HG03103 (cell line): ENCODE data around the gene ATP10A.
"Not testable (repeated sequence)": the region's sequence is repeated elsewhere in the genome, so short reads cannot be mapped to it uniquely, and the experiment has no call there.

ENCODE experiments used
- ATAC-seq: cut with Tn5 transposase; IDR thresholded peaks from one replicate; pipeline ENCODE4 v1.9.1; 2021; ENCODE audit warnings: low read depth; ENCODE audit not compliant: unreplicated experiment

Gene ATP10A

DNA sequence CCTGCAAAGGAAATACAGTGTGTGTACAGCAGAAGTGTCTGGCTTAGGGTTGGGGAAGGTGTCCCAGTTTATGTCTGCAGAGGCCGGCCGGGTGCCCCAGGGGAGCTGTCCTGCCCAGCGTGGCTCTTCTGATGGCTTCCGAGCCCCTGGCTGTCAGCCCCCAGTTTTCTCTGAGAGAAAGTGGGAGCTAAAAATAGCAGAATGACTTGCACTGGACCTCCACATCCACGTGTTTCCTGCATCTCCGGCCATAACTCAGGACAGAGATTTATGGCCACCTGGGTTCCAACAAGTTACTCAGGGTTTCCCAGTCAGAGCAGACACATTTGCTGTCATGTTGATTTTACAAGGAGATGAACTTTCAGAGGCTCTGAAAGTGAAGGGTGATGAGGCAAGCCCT lies 192.0 kb downstream of the ATP10A start:
- no peak for ATAC-seq

DNA sequence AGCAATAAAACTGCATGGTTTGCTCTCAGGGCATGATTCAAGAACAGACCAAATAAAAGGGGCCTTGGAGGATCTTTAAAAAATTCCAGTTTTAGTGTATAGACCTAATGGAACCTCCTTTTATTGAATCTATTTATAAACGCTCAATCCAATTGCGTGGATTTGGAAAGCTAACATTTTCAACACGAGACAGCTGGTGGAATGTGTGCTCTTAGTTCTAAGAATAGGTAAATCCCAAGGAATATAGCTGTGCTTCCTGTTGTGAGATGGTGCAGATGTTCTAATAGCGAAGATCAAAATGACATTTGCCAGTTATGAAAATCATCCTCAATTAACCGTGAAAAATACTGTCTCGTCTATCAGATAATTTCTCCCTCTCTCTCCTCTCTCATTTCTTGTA lies 192.5 kb downstream of the ATP10A start:
- no peak for ATAC-seq

DNA sequence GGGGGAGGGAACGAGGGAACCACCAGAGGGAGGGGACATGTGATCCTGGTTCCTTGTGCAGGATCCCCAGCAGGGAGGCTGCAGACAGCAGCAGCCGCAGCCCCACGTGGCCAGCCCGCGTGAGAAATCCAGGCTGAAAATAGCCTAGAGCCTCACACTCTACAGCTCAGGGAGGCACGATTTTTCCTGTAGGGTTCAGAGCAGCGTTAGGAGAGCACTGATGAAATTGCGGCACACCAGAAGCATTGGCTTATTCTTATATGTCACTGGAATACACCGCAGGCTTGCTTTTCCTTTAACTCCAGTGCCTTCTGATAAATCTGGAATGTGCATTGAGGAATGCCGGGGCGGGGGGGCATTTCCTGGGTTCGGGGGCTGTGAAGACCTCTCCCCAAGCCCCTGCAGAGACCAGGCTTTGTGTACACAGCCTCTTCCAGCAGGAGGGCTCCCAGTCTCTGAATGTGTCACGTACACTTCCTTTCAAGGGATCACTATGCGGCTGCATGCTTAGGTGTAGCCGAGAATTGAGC lies 193.0 kb downstream of the ATP10A start:
- no peak for ATAC-seq

DNA sequence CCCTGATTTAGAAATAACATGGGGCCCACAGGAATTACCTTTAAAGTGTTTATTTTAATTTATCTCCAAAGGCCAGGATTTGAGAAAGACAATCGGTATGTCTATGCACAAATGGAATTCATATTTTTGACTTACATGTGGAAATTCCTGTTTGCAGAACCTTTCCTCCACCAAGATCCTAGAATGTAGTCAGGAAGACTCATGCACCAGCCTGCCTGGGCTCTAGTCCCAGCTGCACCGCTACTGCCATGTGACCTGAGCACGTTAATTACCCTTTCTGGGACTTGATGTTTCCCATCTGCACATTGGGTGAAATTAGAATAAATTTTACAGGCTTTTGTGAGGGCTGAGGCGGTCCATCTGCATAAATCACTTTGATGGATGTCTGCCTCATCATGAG lies 194.2 kb downstream of the ATP10A start:
- no peak for ATAC-seq

DNA sequence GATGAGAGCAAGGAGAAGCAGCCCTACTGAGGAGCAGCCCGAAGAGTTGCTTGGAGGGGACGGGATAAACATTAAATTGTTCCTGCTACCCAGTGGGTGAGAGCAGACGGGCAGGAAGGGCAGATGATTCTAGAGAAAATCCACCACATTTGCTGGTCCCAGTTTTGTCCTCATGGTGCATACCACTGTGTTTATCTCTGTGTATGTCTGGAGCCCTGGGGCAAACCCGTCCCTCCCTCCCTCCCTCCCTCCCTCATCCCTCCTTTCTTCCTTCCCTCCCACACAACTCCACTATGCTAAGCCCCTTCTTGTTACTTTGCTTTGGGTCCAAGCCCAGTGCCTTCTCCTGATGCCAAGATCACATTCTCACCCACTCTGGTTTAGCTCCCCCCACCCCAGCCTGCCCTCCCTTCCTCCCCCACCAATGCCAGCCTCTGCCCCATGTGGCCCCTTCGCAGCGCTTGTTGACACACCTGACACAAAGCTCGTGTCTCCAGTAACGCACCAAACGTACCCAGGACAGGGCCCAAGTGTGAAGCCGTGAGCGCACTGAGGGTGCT lies 194.8 kb downstream of the ATP10A start:
- no peak for ATAC-seq

DNA sequence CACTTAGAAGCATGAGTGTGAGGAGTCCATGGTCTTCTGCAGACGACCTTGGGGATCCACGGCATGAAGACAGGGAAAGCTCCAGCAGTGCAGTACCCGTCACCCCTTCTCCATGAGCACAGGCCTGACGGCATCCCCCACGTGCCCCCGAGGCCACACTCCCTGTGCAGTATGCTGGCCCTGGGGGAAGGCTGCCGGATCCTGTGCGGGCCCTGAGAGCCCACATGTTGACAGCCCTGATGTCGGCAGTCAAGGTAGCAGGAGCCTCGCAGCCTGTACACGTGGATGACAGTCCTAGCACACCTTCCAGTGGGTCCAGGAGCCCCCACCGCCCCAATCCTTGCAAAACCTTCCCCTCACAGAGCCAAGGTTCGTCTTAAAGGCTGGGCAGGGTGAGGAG lies 195.3 kb downstream of the ATP10A start:
- no peak for ATAC-seq

DNA sequence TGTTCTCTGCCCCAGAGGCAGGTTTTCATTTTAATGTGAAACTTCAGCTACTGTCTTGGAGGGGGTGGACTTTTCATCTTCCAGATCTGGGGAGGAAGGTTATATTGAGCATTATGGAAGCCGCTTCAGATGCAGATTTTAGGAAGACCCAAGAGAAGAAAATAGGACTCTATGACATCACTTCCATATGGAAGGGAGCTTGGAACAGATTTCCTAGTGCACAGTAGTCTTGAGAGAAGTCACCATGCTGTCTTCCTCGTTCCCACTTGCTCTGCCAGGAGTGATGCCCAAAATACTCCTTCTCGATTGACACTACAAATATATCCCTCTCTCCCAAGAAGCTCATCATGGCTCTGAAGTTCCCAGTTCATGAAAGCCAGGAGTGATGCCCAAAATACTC lies 197.2 kb downstream of the ATP10A start:
- no peak for ATAC-seq

DNA sequence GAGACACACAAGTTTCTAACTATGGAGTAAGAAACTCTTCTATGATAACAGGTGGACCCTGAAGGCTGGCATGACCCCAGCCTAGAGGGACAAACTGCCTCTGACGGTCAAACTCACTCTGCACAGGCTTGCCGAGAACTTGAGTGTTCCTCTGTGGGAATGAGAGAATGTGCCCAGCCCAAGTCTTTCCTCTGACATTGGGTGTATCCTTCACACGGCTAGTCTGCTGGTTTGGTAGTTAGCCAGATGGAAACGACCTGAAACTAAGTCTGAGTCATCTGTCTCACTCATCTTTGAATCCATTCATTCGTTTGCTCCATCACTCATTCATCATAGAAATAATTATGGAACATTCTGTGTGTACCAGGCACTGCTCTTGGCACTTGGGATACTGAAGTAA lies 198.4 kb downstream of the ATP10A start:
- ATAC-seq: no peak

DNA sequence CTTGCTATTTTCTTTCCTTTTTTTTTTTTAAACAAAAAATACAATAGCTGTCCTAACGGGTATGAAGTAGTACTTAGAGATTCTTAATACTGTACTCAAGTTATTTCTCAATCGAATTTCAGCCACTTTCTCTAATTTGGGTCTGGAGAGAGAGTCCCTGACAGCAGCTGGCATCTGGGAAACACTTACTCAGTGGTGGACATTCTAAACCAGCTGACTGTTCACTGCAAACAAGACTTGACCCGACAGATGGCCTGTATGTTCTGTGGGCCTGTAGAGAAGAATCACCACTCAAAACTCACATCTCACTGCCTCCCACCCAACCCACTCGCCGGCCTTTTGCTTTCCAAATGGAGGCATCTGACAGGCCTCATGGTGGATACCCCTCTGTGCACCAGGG lies 199.6 kb downstream of the ATP10A start:
- no peak for ATAC-seq

DNA sequence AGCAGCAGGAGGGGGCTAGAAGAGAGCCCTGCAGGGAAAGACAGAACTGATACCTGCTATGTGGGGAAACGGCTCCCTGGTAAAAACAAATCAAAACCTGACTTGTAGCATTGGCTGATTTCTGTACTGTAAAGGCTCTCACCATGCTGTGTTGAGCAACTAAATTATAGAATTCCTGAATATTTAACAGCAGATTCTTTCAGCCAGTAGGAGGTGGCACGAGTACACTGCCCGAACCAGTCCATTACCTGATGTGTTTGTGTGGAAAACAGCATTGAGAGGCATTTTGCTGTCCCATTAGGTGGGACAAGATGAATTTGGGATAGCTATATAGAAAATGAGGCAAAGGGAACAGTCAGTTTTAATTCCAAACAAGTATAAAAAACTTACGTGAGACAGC lies 201.2 kb downstream of the ATP10A start:
- no peak for ATAC-seq

DNA sequence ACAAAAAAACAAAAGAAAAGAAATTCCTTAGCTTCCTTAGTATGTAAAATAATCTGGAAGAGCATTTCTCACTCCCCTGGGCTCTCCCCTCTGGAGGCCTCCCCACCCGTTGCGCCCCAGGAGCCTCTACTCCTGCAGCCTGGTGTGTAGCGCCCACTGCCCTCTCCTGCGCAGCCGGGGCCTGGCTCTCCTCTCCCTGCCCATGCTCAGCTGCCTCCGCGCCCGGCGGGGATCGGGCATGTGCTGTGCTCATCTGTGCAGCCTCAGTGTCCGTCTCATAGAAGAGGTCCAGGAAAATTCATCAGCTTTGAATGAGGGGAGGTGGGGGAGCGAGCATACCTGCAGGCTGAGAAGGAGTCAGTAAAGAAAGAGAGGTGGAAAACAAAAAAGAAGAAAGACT lies 203.9 kb downstream of the ATP10A start:
- ATAC-seq: no peak

DNA sequence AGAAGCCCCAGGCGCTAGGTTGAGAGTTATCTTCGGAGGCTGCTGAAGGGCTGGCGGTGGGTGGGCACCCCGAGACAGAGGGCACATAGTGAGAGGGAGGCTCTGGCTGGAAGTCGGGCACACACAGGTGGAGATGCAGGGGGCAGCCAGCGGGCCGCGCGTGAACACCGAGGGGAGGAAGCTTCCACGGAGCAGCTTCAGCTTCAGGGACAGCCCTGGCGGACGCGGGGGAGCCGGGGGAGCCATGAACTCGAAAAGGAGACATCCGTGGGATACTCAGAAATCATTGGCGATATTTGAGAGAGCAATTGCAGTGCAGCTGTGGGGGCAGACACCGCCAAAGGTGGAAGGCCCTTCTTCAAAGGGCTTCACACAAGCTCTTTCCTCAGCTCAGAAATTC lies 204.6 kb downstream of the ATP10A start:
- ATAC-seq: no peak

DNA sequence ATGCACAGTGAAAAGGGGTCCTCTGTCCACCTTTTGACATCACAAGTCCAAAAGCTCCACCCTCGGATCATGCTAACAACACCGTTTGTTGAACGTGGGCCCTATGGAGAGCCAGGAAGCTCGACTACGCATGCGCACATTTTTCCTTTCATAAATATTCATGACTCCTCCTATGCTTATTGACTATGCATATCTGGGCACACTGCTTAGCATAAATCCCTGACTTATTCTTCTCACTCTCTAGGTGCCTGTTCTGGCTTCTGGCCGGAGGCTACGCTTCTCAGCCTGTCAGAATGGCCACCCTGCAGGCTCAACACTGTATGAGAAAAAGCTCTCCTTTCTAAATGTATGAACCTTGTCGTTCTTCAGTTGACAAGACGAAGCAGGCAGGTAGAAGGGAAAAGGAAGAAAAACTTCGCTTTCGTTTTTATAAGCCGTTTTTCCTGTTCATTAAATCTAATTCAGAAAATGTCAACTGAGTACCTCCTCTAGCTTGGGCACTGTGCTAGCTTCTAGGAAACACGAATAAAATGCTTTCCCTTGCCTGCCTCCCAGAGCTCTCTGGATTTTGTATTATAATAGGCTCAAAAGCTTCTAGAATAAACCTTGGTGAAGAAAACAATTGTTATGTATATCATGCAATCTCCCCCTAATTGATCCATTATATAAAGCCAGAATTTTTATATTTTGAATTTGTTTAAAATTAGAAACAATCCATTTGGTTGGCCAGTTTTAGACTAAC lies 207.7 kb downstream of the ATP10A start:
- no peak for ATAC-seq

DNA sequence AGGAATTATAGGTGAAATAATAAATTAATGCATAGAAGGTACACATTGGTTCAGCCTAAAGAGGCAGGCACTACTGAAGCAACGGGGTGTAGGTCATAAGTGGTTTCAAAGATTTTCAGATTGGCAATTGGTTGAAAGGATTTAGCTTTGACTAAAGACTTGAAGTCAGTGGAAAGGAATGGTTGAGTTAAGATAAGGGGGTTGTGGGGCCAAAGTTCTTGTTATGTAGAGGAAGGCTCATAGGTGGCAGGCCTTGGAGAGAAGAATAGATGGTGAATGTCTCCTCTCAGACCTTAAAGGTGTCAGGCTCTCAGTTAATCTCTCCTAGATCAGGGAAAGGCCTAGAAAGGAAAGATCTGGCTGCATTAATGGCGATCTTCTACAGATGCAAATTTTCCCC lies 209.8 kb downstream of the ATP10A start:
- no peak for ATAC-seq

DNA sequence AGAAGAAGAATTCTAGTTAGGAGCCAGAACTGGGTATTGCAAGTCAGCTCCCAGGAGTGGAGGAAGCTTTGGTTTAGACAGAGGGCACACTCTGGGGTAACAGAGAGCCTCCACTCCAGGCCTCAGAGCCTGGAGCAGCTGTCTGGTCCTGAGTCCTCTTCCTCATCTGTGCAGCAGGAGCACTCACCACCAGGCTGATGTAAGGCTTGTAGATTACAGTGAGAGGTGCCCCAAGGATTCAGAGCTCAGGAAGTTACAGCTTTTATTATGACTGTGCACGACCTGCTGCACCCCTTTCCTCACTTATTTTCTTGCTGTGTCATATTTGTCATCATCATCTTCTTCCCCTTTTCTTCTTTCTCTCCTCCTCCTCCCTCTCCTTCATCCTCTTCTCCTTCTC lies 210.4 kb downstream of the ATP10A start:
- no peak for ATAC-seq

DNA sequence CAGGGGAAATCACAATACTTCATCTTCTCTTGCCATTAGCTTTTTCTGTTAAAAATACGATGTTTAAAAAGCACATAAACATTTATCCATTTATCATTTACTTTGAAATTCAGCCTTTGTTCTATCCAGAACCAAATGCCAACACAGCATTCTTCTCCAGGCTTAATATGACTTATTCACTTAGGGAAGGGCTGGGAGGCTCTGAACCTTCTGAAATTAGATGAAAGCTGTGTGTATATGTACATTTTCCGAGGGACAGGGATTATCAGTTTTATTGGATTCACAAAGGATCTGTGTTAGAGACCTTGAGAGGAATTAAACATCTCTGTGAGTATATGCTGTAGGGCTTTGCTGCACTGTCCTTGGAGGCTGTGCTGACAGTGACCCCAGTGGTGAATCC lies 213.7 kb downstream of the ATP10A start:
- ATAC-seq: no peak

DNA sequence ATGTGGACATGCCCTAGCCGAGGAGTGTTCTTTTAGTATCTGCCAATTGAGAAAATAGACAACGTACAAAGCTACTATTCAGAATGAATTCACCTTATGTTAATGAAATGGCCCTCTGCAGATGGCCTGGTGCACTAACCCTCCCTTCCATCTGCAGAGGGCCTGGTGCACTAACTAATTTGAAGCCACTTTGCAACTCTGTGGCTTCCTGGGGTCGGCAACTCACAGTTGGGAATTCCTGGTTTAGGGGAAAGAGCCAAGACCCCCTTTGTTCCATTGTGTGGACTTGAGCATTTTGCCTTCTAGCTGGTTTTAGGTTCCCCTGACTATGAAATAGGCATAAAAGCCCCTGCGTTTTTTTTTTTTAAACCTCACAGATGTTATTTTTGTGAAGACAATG lies 220.0 kb downstream of the ATP10A start:
- no peak for ATAC-seq

DNA sequence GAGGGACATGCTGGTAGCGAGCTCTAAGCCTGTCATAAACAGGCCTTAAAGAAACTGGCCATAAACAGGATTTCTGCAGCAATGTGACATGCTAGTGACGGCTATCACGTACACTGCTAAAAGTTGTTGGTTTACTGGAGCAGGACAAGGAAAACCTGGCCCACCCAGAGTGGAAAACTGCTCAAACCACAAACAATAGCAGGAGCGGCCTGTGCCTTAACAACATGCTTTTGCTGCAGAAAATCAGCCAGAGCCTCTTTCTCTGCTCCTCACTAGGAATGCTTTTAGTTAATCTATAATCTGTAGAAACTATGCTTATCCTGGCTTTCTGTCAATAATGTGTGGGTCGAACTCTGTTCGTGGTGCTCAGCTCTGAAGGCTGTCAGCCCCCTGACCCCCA lies 221.4 kb downstream of the ATP10A start:
- no peak for ATAC-seq

DNA sequence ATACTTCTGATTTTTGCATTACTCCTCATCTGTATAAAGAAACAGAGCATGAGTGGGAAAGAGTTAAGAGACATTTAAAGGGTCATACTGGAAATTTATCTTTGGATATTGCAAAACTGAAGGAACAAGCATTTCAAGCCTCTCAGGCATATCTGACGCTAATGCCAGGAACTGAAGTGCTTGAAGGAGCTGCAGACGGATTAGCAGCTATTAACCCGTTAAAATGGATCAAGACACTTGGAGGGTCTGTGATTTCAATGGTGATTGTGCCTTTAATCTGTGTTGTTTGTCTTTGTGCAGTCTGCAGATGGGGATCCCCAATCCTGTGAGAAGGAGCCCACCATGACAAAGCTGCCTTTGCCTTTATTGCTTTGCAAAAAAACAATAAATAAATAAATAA lies 221.8 kb downstream of the ATP10A start:
- no peak for ATAC-seq

DNA sequence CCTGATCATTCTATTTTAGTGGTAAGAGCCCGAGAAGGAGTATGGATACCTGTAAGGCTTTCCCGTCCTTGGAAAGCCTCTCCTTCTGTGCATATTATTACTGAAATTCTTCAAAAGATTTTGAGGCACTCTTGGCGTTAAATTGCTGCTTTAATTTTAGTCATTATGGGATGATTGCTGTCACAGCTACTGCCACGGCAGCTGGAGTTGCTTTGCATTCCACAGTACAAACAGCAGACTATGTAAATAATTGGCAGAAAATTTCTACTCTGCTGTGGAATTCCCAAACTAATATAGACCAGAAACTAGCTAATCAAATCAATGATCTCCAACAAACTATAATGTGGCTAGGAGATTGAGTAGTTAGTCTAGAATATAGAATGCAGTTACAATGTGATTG lies 222.2 kb downstream of the ATP10A start:
- ATAC-seq: not testable (repeated sequence)

DNA sequence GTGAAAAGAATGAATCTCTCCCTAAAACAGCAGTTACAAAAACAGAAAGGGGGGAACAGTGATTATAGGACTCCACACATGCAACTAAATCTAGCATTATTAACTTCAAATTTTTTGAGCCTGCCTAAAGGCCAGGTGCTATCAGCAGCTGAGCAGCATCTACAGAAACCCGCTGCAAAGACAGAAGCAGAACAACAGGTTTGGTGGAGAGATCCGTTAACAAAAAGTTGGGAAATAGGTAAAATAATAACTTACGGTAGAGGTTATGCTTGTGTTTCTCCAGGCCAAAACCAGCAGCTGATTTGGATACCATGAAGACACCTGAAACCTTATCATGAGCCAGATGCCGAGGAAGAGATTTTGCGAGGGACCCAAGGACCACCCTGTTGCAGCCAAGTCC lies 222.7 kb downstream of the ATP10A start:
- no peak for ATAC-seq

DNA sequence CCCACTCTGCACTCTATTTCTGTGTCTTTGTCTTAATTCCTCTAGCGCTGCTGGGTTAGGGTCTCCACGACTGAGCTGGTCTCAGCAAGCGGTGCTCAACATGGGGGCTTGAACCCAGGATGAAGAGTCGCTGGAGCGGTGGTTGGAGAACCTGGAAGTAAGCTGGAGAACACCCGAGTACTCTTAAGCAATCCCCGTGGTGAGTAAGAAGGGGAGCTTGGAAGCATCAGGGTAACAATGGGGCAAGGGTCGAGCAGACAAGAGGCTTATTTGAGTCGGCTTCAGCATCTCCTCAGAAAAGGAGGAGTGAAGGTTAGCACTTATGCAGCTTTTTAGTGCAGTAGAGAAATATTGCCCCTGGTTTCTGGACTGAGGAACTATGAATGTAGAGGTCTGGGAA lies 226.6 kb downstream of the ATP10A start:
- not testable (repeated sequence) for ATAC-seq
